Lower lobe of right lung (tissue), 2 donors: ENCODE measurements around the gene MRPL55. TPM values are rescaled to one million over a fixed set of nuclear protein-coding genes. Genes with fewer than 3 reads are reported as not detected.

ENCODE experiments used
- ATAC-seq, 2 donors: fragments of 200-7000 bp; cut with Tn5 transposase; one replicate each; pipeline ENCODE4 v1.9.1; 2020 to 2022; ENCODE audit warnings: mild to moderate bottlenecking in 2 of 2, moderate library complexity in 2 of 2
- DNase-seq: peaks from one replicate; pipeline ENCODE4 v3.0.0-alpha.2; 2020
- H3K27ac ChIP-seq: fragments of 200-600 bp; one replicate; pipeline ENCODE4 v1.8.0; 2022
- H3K27me3 ChIP-seq: fragments of 200-600 bp; one replicate; pipeline ENCODE4 v1.8.0; 2022; ENCODE audit warnings: low read depth
- H3K36me3 ChIP-seq: fragments of 200-600 bp; one replicate; pipeline ENCODE4 v1.8.0; 2022; ENCODE audit warnings: mild to moderate bottlenecking
- H3K4me1 ChIP-seq: fragments of 200-600 bp; one replicate; pipeline ENCODE4 v1.8.0; 2022
- H3K4me3 ChIP-seq: fragments of 200-600 bp; one replicate; pipeline ENCODE4 v1.8.0; 2022; ENCODE audit warnings: mild to moderate bottlenecking
- H3K9me3 ChIP-seq: fragments of 200-600 bp; one replicate; pipeline ENCODE4 v1.8.0; 2022
- intact Hi-C: fragments of 100-400 bp; cut with DNase I; formaldehyde crosslinking; loops from one replicate; pipeline ENCODE4 v1.11.0; 2022
- total RNA-seq: library from RNA; stranded (reverse); fragmentation: NEBNext Ultra II Directional; extraction: Animal tissue kit (Norgen Biotek cat#: 25700); gene quantifications from one replicate; pipeline ENCODE4 v1.2.1, GENCODE V29; 2021
- TF ChIP-seq, protein P1 (sequence below): fragments of 200-600 bp; IDR thresholded peaks from one replicate; pipeline ENCODE4 v1.8.0; 2022; ENCODE audit warnings: antibody characterized with exemption, mild to moderate bottlenecking
- donor health status: DM: no; HTN: yes; CAD: no; lungs with severe emphysema.

The MRPL55 gene
- total RNA-seq, 1 donor from 2014 or later: 43.6 TPM

DNA sequence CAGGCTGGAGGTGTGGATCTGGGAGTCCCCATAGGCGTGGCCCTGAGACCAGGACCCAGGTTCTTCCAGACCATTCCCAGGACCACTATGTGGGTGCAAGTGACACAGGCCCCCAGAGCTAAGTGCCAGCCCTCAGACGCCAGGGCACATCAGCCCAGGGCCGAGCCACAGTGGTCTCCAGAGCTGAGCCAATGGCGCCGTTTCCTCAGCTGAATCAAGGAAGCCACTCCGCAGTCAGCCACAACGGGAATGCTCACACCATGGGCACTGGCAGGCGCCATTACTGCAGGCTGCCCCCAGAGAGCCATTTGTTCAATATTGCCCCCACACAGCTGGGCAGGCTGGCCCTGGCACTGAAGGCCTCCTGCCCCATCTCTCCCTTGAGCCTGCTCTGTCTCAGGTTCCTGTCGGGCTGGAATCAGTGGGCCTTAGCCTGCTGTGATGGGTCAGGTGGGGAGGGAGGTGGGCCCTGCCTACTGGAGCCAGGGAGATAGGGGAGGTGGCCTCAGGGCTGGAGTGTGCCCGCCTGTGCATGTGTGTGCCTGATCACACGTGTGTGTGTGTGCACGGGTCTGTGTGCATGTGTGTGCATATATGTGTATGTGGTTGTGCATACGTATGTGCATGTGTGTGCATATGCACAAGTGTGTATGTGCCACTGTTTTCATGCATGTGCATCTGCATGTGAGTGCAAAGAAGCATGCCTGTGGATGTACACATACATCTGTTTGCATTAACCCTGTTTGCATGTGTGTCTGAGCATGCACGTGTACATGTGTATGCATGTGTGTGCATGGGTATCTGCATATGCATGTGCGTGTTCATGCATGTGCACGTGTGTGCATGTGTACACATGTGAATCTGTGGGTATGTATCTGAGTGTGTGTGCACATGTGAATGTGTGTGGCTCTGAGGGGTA lies 46.8 kb upstream of the MRPL55 start:
- no peak overlapping the region for H3K27ac ChIP-seq
- no peak for ATAC-seq
- H3K4me1 ChIP-seq: peaks cover 12% of the 10 kb centered on the region
- peak; percentile 36 for DNase-seq
- no peaks in the 10 kb centered on the region for H3K36me3 ChIP-seq
- H3K4me3 ChIP-seq: no peak overlapping the region
- TF ChIP-seq, protein P1, sequence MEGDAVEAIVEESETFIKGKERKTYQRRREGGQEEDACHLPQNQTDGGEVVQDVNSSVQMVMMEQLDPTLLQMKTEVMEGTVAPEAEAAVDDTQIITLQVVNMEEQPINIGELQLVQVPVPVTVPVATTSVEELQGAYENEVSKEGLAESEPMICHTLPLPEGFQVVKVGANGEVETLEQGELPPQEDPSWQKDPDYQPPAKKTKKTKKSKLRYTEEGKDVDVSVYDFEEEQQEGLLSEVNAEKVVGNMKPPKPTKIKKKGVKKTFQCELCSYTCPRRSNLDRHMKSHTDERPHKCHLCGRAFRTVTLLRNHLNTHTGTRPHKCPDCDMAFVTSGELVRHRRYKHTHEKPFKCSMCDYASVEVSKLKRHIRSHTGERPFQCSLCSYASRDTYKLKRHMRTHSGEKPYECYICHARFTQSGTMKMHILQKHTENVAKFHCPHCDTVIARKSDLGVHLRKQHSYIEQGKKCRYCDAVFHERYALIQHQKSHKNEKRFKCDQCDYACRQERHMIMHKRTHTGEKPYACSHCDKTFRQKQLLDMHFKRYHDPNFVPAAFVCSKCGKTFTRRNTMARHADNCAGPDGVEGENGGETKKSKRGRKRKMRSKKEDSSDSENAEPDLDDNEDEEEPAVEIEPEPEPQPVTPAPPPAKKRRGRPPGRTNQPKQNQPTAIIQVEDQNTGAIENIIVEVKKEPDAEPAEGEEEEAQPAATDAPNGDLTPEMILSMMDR: no peak
- no peaks in the 10 kb centered on the region for H3K9me3 ChIP-seq
- intact Hi-C loops: no loop called here
- peaks cover 10% of the 10 kb centered on the region for H3K27me3 ChIP-seq

DNA sequence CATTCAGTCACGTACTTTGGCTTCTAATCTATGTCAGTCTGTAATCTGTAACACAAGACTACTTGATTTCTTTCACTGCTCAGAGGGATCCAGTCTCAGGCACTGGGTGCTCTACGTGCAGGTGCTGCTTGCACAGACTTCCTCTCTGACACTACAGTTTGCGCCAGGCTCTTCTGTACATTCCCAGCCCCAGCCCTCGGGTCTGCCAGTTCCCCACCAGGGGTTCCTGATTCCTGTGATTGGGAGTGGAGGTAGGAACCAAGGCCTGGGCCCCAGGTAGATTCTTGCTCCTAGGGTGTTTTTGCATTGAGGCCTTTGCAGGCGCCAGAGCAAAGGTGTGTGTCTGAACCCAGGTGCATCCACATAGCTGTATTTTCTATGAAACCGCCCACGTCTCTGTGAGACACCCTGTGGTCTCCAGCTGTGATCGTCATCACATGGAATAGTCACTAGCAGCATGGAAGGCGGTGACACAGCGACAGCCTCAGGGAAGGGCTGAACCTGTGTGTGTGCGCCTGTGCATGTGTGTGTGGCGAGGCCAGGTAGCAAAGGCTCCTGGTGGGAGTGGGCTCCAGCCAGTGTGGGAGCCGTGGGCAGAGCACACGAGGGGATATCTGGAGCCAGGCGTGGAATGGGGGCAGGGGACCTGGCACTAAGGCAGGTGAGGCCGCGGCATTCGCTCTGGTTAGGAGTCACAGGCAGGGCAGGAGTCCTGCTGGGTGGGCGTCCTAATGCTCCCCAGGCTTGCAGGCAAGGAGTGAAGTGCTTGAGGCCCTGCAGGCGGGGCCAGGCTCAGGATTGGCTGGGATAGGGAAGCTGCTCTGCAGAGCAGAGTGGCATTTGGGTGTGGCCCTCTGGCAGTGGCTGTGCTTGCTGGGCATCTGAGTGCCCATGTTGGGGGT lies 45.8 kb upstream of the MRPL55 start:
- H3K4me3 ChIP-seq: no peak overlapping the region
- ATAC-seq: peak; percentile 4 to 21
- peaks cover 21% of the 10 kb centered on the region for H3K4me1 ChIP-seq
- H3K36me3 ChIP-seq: peaks cover 1% of the 10 kb centered on the region
- peaks cover 3% of the 10 kb centered on the region for H3K27me3 ChIP-seq
- H3K9me3 ChIP-seq: no peaks in the 10 kb centered on the region
- peak; percentile 49 for DNase-seq
- H3K27ac ChIP-seq: no peak overlapping the region
- TF ChIP-seq, protein P1: no peak
- intact Hi-C loops: no loop called here

DNA sequence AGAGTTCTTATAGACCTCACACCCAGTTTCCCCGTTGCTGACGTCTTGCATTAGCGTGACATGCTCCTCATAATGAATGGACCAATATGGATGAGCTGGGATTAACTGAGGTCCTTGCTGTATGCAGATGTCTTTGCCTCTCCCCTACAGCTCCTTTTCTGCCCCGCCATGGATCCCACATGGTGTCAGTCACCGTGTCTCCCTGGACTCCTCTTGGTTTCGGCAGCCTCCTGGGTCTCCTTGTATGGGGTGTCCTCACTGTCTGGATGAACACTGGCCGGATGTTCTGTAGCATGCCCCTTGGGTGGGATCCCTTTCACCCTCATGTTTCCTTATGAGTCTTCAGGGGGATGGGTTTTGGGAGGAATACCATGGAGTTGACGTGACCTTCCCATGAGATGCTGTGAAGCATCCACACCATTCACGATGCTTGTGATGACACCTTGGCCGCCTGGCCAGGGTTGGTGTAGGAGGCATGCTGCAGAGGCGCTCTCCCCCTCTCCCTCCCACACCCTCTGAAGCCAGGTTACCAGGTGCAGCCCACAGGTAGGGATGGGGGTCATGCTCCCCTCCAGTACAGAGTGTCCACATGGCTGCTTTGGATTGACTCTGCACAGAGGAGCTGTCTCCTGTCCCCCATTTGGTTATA lies 45.0 kb upstream of the MRPL55 start:
- Histone ChIP-seq H3K4me1 (peaks cover 29% of the 10 kb centered on the region), H3K9me3 (no peaks in the 10 kb centered on the region), H3K4me3 (no peak overlapping the region), H3K27me3 (no peaks in the 10 kb centered on the region), H3K27ac (no peak overlapping the region), H3K36me3 (peaks cover 6% of the 10 kb centered on the region)
- ATAC-seq (no peak), DNase-seq (peak; percentile 32)
- intact Hi-C loops: no loop called here
- TF ChIP-seq, protein P1: no peak

DNA sequence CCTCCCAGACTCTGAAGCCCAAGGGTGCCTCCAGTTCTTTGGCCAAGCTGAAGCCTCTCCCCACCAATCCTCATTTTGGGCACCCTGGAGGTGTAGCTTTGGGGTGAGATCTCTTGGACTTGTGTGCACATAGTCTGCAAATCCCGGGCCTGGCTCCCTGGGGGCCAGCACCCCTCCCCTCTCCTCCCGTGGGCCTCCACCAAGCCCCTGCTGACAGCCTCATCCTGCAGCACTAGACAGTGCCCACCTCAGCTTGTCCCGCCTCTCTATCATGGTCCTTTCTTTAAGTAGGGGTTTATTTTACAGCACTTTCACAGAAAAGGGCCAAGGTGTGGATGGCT lies 43.8 kb upstream of the MRPL55 start:
- Histone ChIP-seq H3K4me1 (peaks cover 42% of the 10 kb centered on the region), H3K4me3 (no peak overlapping the region), H3K9me3 (no peaks in the 10 kb centered on the region), H3K27me3 (no peaks in the 10 kb centered on the region), H3K36me3 (peaks cover 18% of the 10 kb centered on the region), H3K27ac (no peak overlapping the region)
- TF ChIP-seq, protein P1: no peak
- DNase-seq (peak; percentile 10), ATAC-seq (no peak)
- intact Hi-C loops: no loop called here
